Natural killer cell (primary cell): ENCODE data around the gene CDK14. TPM values are rescaled to one million over a fixed set of nuclear protein-coding genes. Genes with fewer than 3 reads are reported as not detected.

Experiments
- ATAC-seq, 3 donors: fragments of 150-1000 bp in 2 of 3; fragments of 200-7000 bp in 1 of 3; cut with Tn5 transposase; 1 replicate in 1 of 3; 2 replicates in 2 of 3; pipeline ENCODE4 v1.10.0; 2021; ENCODE audit warnings: mild to moderate bottlenecking in 2 of 3, moderate library complexity in 2 of 3
- DNase-seq, 2 donors: peaks; one replicate each; pipeline versions ENCODE4 v3.0.0 to v3.0.0-alpha.2; 2013 to 2021; ENCODE audit warnings: mixed read lengths in 1 of 2
- H3K27ac ChIP-seq: one replicate; pipeline ENCODE4 v1.5.1; 2013; ENCODE audit warnings: mild to moderate bottlenecking, low read length
- H3K27me3 ChIP-seq: one replicate; pipeline ENCODE4 v1.6.1; 2013; ENCODE audit warnings: low read length; ENCODE audit not compliant: control insufficient read depth, insufficient read depth
- H3K36me3 ChIP-seq: one replicate; pipeline ENCODE4 v1.6.1; 2013; ENCODE audit warnings: low read length; ENCODE audit not compliant: control insufficient read depth, insufficient read depth
- H3K4me1 ChIP-seq: one replicate; pipeline ENCODE4 v1.6.1; 2013; ENCODE audit warnings: low read length; ENCODE audit not compliant: control insufficient read depth, insufficient read depth
- H3K4me3 ChIP-seq: one replicate; pipeline ENCODE4 v1.5.1; 2013; ENCODE audit warnings: low read length
- H3K9me3 ChIP-seq: one replicate; pipeline ENCODE4 v1.6.1; 2013; ENCODE audit warnings: low read length; ENCODE audit not compliant: control insufficient read depth, insufficient read depth
- H3K27ac Mint-ChIP-seq, 2 donors: one replicate each; pipeline ENCODE4 v1.8.0; 2022; ENCODE audit warnings: mild to moderate bottlenecking in 2 of 2, mixed read lengths in 2 of 2, moderate library complexity in 1 of 2
- H3K27me3 Mint-ChIP-seq, 2 donors: one replicate each; pipeline ENCODE4 v1.8.0; 2022; ENCODE audit warnings: low read depth in 2 of 2, mixed read lengths in 2 of 2
- H3K36me3 Mint-ChIP-seq: one replicate; pipeline ENCODE4 v1.8.0; 2022; ENCODE audit warnings: mixed read lengths
- H3K4me1 Mint-ChIP-seq, 2 donors: one replicate each; pipeline ENCODE4 v1.8.0; 2022; ENCODE audit warnings: mixed read lengths in 2 of 2
- H3K4me3 Mint-ChIP-seq: one replicate; pipeline ENCODE4 v1.8.0; 2022; ENCODE audit warnings: mild to moderate bottlenecking, moderate library complexity, mixed read lengths
- H3K9me3 Mint-ChIP-seq, 2 donors: one replicate each; pipeline ENCODE4 v1.8.0; 2022; ENCODE audit warnings: mixed read lengths in 2 of 2
- CTCF ChIP-seq: fragments of 200-600 bp; IDR thresholded peaks from one replicate; pipeline ENCODE4 v1.8.0; 2022; ENCODE audit warnings: antibody characterized with exemption
- WGBS: methylation state at CpG from one replicate; pipeline ENCODE4 v1.1.7; 2013; ENCODE audit warnings: missing lambda C conversion rate; ENCODE audit not compliant: insufficient coverage; 5-methylcytosine and 5-hydroxymethylcytosine counted together
- intact Hi-C: fragments of 100-400 bp; cut with micrococcal nuclease; formaldehyde crosslinking; loops from one replicate; pipeline ENCODE4 v1.14.2; 2022
- total RNA-seq, 4 donors: library from RNA; stranded (reverse); fragments of 120-200 nt in 1 of 4; gene quantifications; one replicate each; pipeline versions ENCODE4 v1.2.3 to v1.2.4, GENCODE V29; 2013 to 2022

CDK14 gene
- total RNA-seq, 3 donors from 2014 or later (not counting 1 experiment from before 2014, with no cell fraction given) = 1.2 to 12.5 (median 1.9) TPM

DNA sequence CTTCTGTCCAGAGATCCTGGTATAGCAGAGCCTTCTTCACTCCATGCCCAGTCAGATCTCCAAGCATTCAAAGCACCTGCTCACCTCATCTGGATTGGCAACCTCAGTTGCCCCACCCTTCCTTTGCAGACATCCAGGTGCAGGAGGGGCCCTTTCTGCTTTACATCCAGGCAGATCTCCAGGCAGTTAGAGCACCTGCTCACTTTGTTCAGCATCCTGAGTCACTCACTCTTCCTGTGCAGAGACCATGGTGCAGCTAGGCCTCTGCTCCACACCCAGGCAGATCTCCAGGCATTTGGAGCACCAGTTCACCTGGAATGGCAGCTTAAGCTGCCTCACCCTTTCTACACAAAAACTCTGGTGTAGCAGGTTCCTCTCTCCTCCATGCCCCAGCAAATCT is 153.1 kb downstream of the CDK14 start:
- no peaks in the 10 kb centered on the region for H3K4me1 Mint-ChIP-seq
- H3K27ac Mint-ChIP-seq = no peak overlapping the region

GRCh38 chr7:90749774-90750173 is 153.7 kb downstream of the CDK14 start:
- intact Hi-C loops = no loop called here
- Histone ChIP-seq H3K4me3 (no peak overlapping the region), H3K27me3 (no peaks in the 10 kb centered on the region), H3K9me3 (no peaks in the 10 kb centered on the region), H3K4me1 (no peaks in the 10 kb centered on the region), H3K36me3 (no peaks in the 10 kb centered on the region), H3K27ac (no peak overlapping the region)
- ATAC-seq = no peak
- no peak for DNase-seq
- no peak for TF ChIP-seq CTCF
- Mint-ChIP-seq H3K27ac (no peak overlapping the region), H3K9me3 (peaks cover 6 to 11% of the 10 kb centered on the region in 2 donors), H3K36me3 (no peaks in the 10 kb centered on the region), H3K27me3 (no peaks in the 10 kb centered on the region), H3K4me3 (no peak overlapping the region), H3K4me1 (no peaks in the 10 kb centered on the region)
- 20% methylated on average over 1 of the region's 1 CpG for WGBS

More for the DNA sequence above, 153.1 kb downstream of the CDK14 start:
- Histone ChIP-seq H3K4me1 (no peaks in the 10 kb centered on the region), H3K27me3 (no peaks in the 10 kb centered on the region), H3K27ac (no peak overlapping the region), H3K36me3 (no peaks in the 10 kb centered on the region), H3K9me3 (no peaks in the 10 kb centered on the region), H3K4me3 (no peak overlapping the region)
- H3K36me3 Mint-ChIP-seq = no peaks in the 10 kb centered on the region
- DNase-seq (no peak), ATAC-seq (no peak)
- peaks cover 6 to 12% of the 10 kb centered on the region in 2 donors for H3K9me3 Mint-ChIP-seq
- H3K27me3 Mint-ChIP-seq = no peaks in the 10 kb centered on the region
- no peak for TF ChIP-seq CTCF
- intact Hi-C loops = no loop called here
- H3K4me3 Mint-ChIP-seq = no peak overlapping the region

GRCh38 chr7:90751595-90751994 is 155.5 kb downstream of the CDK14 start:
- DNase-seq = no peak
- Histone ChIP-seq H3K4me1 (no peaks in the 10 kb centered on the region), H3K4me3 (no peak overlapping the region), H3K27ac (no peak overlapping the region), H3K36me3 (no peaks in the 10 kb centered on the region), H3K9me3 (no peaks in the 10 kb centered on the region), H3K27me3 (no peaks in the 10 kb centered on the region)
- ATAC-seq = no peak
- intact Hi-C loops = no loop called here
- H3K27me3 Mint-ChIP-seq = no peaks in the 10 kb centered on the region
- no peak overlapping the region for H3K27ac Mint-ChIP-seq
- no CpG with 5 or more reads among the region's 1 CpG for WGBS
- no peak for TF ChIP-seq CTCF
- peaks cover 4 to 9% of the 10 kb centered on the region in 2 donors for H3K9me3 Mint-ChIP-seq
- no peak overlapping the region for H3K4me3 Mint-ChIP-seq
- no peaks in the 10 kb centered on the region for H3K36me3 Mint-ChIP-seq
- no peaks in the 10 kb centered on the region for H3K4me1 Mint-ChIP-seq

- WGBS = 88% methylated on average over 1 of the region's 1 CpG
- no peak overlapping the region for H3K4me3 ChIP-seq
- Mint-ChIP-seq H3K36me3 (no peaks in the 10 kb centered on the region), H3K27ac (no peak overlapping the region), H3K9me3 (peaks cover 4 to 9% of the 10 kb centered on the region in 2 donors), H3K4me3 (no peak overlapping the region), H3K27me3 (no peaks in the 10 kb centered on the region), H3K4me1 (no peaks in the 10 kb centered on the region)
- H3K27me3 ChIP-seq = no peaks in the 10 kb centered on the region
- intact Hi-C loops = no loop called here
- ATAC-seq (no peak), DNase-seq (no peak)
- no peaks in the 10 kb centered on the region for H3K36me3 ChIP-seq
- TF ChIP-seq CTCF = no peak
- no peaks in the 10 kb centered on the region for H3K4me1 ChIP-seq
- no peaks in the 10 kb centered on the region for H3K9me3 ChIP-seq
- H3K27ac ChIP-seq = no peak overlapping the region
Measured at GRCh38 chr7:90752051-90752450, 155.9 kb downstream of the CDK14 start.
